CD14-positive monocyte (primary cell): ENCODE results near the gene SLIT1. TPM values are rescaled to one million over a fixed set of nuclear protein-coding genes. Genes with fewer than 3 reads are reported as not detected.

Source experiments
- DNase-seq, 3 donors: peaks; one replicate each; pipeline ENCODE4 v3.0.0-alpha.2; 2011 to 2022
- H2AFZ ChIP-seq: 2 replicates; pipeline ENCODE4 v1.6.0; 2012; ENCODE audit warnings: mild to moderate bottlenecking, low read depth, low read length, inconsistent platforms; ENCODE audit not compliant: insufficient read depth, poor library complexity, severe bottlenecking
- H3K27ac ChIP-seq, 2 donors: 1 replicate in 1 of 2; 2 replicates in 1 of 2; pipeline ENCODE4 v1.5.1; 2012 to 2013; ENCODE audit warnings: low read length in 2 of 2, control low read depth in 1 of 2, inconsistent platforms in 1 of 2, low read depth in 1 of 2, mild to moderate bottlenecking in 1 of 2
- H3K27me3 ChIP-seq, 2 donors: one replicate each; pipeline versions ENCODE4 v1.6.0 to v1.6.1; 2011 to 2013; ENCODE audit warnings: low read length in 2 of 2; ENCODE audit not compliant: control insufficient read depth in 2 of 2, insufficient read depth in 2 of 2
- H3K36me3 ChIP-seq, 2 donors: replicated peaks in 1 of 2; 1 replicate in 1 of 2; 2 replicates in 1 of 2; pipeline versions ENCODE4 v1.5.1 to v1.6.1; 2012 to 2013; ENCODE audit warnings: low read length in 2 of 2, control low read depth in 1 of 2, inconsistent platforms in 1 of 2, mild to moderate bottlenecking in 1 of 2; ENCODE audit not compliant: insufficient read depth in 2 of 2, control insufficient read depth in 1 of 2
- H3K4me1 ChIP-seq, 2 donors: 1 replicate in 1 of 2; 2 replicates in 1 of 2; pipeline versions ENCODE4 v1.5.1 to v1.6.1; 2012 to 2013; ENCODE audit warnings: low read length in 2 of 2, control low read depth in 1 of 2, inconsistent platforms in 1 of 2, mild to moderate bottlenecking in 1 of 2, moderate library complexity in 1 of 2; ENCODE audit not compliant: insufficient read depth in 2 of 2, control insufficient read depth in 1 of 2
- H3K4me2 ChIP-seq: replicated peaks from 2 replicates; pipeline ENCODE3; 2012; ENCODE audit warnings: low read length, moderate library complexity, mild to moderate bottlenecking; ENCODE audit not compliant: poor library complexity, severe bottlenecking; ENCODE audit errors: extremely low read depth
- H3K4me3 ChIP-seq, 3 experiments: fragments of 200-600 bp in 1 of 3; sonication (generic) in 1 of 3; replicated peaks in 1 of 3; 1 replicate in 2 of 3; 2 replicates in 1 of 3; pipeline ENCODE4 v1.5.1; 2011 to 2013; ENCODE audit warnings: low read length in 3 of 3, mild to moderate bottlenecking in 3 of 3, control low read depth in 2 of 3, low read depth in 2 of 3, inconsistent platforms in 1 of 3, moderate library complexity in 1 of 3
- H3K79me2 ChIP-seq: 2 replicates; pipeline ENCODE4 v1.6.0; 2012; ENCODE audit warnings: mild to moderate bottlenecking, control low read depth, inconsistent platforms, low read length, moderate library complexity; ENCODE audit not compliant: insufficient read depth
- H3K9ac ChIP-seq: 2 replicates; pipeline ENCODE4 v1.6.0; 2017; ENCODE audit warnings: low read length, mild to moderate bottlenecking; ENCODE audit not compliant: insufficient read depth, poor library complexity, severe bottlenecking
- H3K9me3 ChIP-seq, 2 donors: replicated peaks in 1 of 2; 1 replicate in 1 of 2; 2 replicates in 1 of 2; pipeline versions ENCODE4 v1.5.1 to v1.6.1; 2012 to 2013; ENCODE audit warnings: low read length in 2 of 2, control low read depth in 1 of 2; ENCODE audit not compliant: control insufficient read depth in 1 of 2, insufficient read depth in 1 of 2
- H4K20me1 ChIP-seq: 2 replicates; pipeline ENCODE4 v1.6.0; 2012; ENCODE audit warnings: mild to moderate bottlenecking, low read length, control low read depth, moderate library complexity; ENCODE audit not compliant: insufficient read depth
- H3K27ac Mint-ChIP-seq, 7 donors: one replicate each; pipeline ENCODE4 v1.8.0; 2020; ENCODE audit warnings: mild to moderate bottlenecking in 7 of 7, mixed read lengths in 7 of 7, moderate library complexity in 6 of 7, inconsistent platforms in 2 of 7
- H3K27me3 Mint-ChIP-seq, 3 donors: one replicate each; pipeline ENCODE4 v1.8.0; 2021 to 2022; ENCODE audit warnings: low read depth in 3 of 3, mild to moderate bottlenecking in 3 of 3, mixed read lengths in 3 of 3, moderate library complexity in 3 of 3, inconsistent platforms in 1 of 3
- H3K36me3 Mint-ChIP-seq, 2 donors: one replicate each; pipeline ENCODE4 v1.8.0; 2020; ENCODE audit warnings: mixed read lengths in 2 of 2, inconsistent platforms in 1 of 2, mild to moderate bottlenecking in 1 of 2
- H3K4me1 Mint-ChIP-seq: one replicate; pipeline ENCODE4 v1.8.0; 2020; ENCODE audit warnings: mild to moderate bottlenecking, mixed read lengths
- H3K4me3 Mint-ChIP-seq, 2 donors: one replicate each; pipeline ENCODE4 v1.8.0; 2020; ENCODE audit warnings: mild to moderate bottlenecking in 2 of 2, mixed read lengths in 2 of 2, moderate library complexity in 1 of 2
- H3K9me3 Mint-ChIP-seq, 7 donors: one replicate each; pipeline ENCODE4 v1.8.0; 2020 to 2022; ENCODE audit warnings: mixed read lengths in 7 of 7, mild to moderate bottlenecking in 6 of 7, moderate library complexity in 6 of 7, inconsistent platforms in 2 of 7
- CTCF ChIP-seq: fragments of 200-600 bp; IDR thresholded peaks from one replicate; pipeline ENCODE4 v1.8.0; 2022; ENCODE audit warnings: antibody characterized with exemption, mild to moderate bottlenecking
- WGBS: methylation state at CpG from one replicate; pipeline ENCODE4 v1.1.5; 2013; ENCODE audit warnings: missing lambda C conversion rate; ENCODE audit not compliant: insufficient coverage; 5-methylcytosine and 5-hydroxymethylcytosine counted together
- intact Hi-C, 2 donors: fragments of 100-400 bp; cut with micrococcal nuclease; formaldehyde crosslinking; loops; one replicate each; pipeline versions ENCODE4 v1.15.0 to v1.15.1; 2023
- polyA plus RNA-seq, 3 donors: library from polyadenylated mRNA; depleted of rRNA in 1 of 3; unstranded in 2 of 3; stranded (reverse) in 1 of 3; fragments of 300-500 nt in 2 of 3; fragments of >200 nt in 1 of 3; fragmentation: Illumina TruSeq in 2 of 3; gene quantifications; 1 replicate in 2 of 3; 2 replicates in 1 of 3; pipeline ENCODE4 v1.2.3, GENCODE V29; 2012 to 2021

Gene SLIT1
- polyA plus RNA-seq, 3 donors, result 0.05 to 0.81 (median 0.16) TPM

DNA sequence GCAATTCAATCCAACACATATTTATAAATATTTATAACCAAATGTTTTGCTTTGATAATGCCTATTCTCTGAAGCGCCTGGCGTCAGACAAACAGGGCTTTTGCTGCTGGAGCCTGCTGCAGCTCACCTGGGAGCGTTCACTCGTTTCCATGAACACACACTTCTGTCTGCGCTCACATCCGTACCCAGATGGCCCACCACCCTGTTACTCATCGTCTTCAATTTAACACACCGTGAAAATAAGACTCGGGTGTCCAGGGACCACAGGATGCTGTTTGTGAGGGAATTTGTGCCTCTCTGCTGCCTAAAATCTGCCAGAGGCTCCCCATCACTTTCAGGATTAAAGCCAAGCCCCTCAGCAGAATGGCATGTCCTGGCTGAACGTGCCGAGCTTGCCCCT, 74.1 kb downstream of the SLIT1 start:
- Histone ChIP-seq H2AFZ (no peak overlapping the region), H3K4me2 (no peak overlapping the region), H3K27ac (no peak overlapping the region), H3K9me3 (no peaks in the 10 kb centered on the region), H3K4me1 (no peaks in the 10 kb centered on the region), H4K20me1 (no peaks in the 10 kb centered on the region), H3K9ac (no peak overlapping the region), H3K27me3 (no peaks in the 10 kb centered on the region), H3K36me3 (no peaks in the 10 kb centered on the region), H3K79me2 (no peaks in the 10 kb centered on the region), H3K4me3 (no peak overlapping the region)
- 87% methylated on average over 6 of the region's 11 CpGs for WGBS
- no peaks in the 10 kb centered on the region for H3K36me3 Mint-ChIP-seq
- no peak for DNase-seq
- no peaks in the 10 kb centered on the region for H3K9me3 Mint-ChIP-seq
- H3K27me3 Mint-ChIP-seq, result peaks cover 3 to 15% (median 14%) of the 10 kb centered on the region in 3 donors
- TF ChIP-seq CTCF, result no peak
- intact Hi-C loops, result no loop called here
- H3K27ac Mint-ChIP-seq, result no peak overlapping the region
- H3K4me1 Mint-ChIP-seq, result no peaks in the 10 kb centered on the region
- H3K4me3 Mint-ChIP-seq, result no peak overlapping the region

DNA sequence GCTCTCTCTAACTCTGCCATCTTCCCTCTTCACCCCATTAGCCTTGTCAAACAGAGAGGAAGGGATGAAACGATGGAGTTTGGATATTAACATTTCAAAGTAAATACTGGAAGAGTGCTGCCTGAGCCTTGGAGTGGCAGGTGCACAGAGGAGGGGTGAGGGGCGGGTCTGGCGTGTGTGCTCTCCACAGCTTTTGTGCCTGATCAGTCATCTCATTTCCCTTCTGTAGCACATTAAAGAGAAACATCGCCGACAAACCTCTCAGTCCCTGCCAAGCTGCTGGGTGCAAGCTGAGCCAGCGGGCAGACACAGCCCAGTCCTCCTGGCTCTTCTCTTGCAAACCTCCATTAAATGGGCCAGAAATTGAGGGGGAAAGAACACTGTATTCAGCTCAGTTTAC, 76.2 kb downstream of the SLIT1 start:
- no peaks in the 10 kb centered on the region for H3K4me1 ChIP-seq
- no peak for DNase-seq
- H3K4me1 Mint-ChIP-seq, result no peaks in the 10 kb centered on the region
- peak overlapping the region in 1 of 7 donors; percentile 63 for H3K27ac Mint-ChIP-seq
- H3K4me3 ChIP-seq, result no peak overlapping the region
- H3K79me2 ChIP-seq, result no peaks in the 10 kb centered on the region
- no peaks in the 10 kb centered on the region for H3K36me3 ChIP-seq
- no peaks in the 10 kb centered on the region for H3K27me3 ChIP-seq
- H3K9ac ChIP-seq, result no peak overlapping the region
- H3K9me3 ChIP-seq, result no peaks in the 10 kb centered on the region
- no peak overlapping the region for H3K27ac ChIP-seq
- H3K9me3 Mint-ChIP-seq, result no peaks in the 10 kb centered on the region
- intact Hi-C loops, result no loop called here
- WGBS, result 83% methylated on average over 2 of the region's 6 CpGs
- H3K4me3 Mint-ChIP-seq, result no peak overlapping the region
- H4K20me1 ChIP-seq, result no peaks in the 10 kb centered on the region
- no peak for TF ChIP-seq CTCF
- no peak overlapping the region for H2AFZ ChIP-seq
- H3K4me2 ChIP-seq, result no peak overlapping the region
- peaks cover 3 to 17% (median 15%) of the 10 kb centered on the region in 3 donors for H3K27me3 Mint-ChIP-seq
- H3K36me3 Mint-ChIP-seq, result no peaks in the 10 kb centered on the region
